ENCODE data around the gene TMEM89.

- TF ChIP-seq CTCF (IDR thresholded peaks at IDR 0.05) = no peak
- no peak for TF ChIP-seq POLR2A (IDR thresholded peaks at IDR 0.05)
These were observed 11.7 kb upstream of the TMEM89 start for GRCh38 chr3:48633256-48633655.

All from thyroid gland (tissue), 4 donors.